ENCODE data around the gene RPS19. TPM values are rescaled to one million over a fixed set of nuclear protein-coding genes. Genes with fewer than 3 reads are reported as not detected.

The RPS19 gene
- total RNA-seq, 1 donor from 2014 or later = 3,078 TPM

DNA sequence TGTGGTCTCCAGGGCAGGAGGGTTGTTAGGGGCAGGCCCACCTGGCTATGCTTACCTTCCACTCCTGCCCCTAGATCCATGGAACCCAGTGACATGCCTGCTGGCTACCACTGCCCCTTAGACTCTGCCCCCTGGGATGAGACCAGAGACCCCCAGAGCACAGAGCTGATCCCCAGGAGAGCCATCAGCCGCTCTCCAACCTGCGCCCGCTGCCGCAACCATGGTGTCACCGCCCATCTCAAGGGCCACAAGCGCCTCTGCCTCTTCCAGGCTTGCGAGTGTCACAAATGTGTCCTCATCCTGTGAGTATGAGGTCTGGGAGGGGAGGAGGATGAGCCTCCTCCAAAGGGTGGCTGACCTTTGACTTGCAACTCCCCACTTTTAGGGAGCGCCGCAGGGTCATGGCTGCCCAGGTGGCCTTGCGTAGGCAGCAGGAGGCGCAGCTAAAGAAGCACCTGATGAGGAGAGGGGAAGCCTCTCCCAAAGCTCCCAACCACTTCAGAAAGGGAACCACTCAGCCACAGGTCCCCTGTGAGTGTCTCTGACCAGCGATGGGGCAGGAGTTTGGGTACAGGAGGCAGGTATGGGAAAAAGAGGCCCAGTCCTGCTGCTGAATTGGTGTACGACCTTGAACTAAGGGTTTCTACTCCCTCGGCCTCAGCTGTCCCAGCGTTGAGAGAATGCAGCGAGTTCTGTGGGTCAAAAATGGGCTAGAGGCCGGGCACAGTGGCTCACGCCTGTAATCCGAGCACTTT, 12.5 kb upstream of the RPS19 start:
- H3K27ac Mint-ChIP-seq (ENCODE audit: unreplicated experiment) = no peak overlapping the region

DNA sequence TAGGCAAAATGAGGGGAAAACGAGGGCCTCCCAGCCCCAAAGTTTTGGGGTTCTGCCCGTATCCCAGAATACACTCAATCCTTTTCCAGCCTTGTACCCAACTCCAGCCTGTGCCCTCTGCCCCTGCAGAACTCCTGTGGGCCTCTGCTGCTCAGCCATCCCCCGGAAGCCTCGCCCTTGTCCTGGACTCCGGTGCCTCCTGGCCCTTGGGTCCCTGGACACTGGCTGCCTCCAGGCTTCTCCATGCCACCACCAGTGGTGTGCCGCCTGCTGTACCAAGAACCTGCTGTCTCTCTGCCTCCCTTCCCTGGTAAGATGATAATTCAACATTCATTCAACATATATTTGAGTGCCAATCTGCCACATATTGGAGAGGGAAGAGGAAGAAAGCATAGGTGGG, 11.4 kb upstream of the RPS19 start:
- Histone ChIP-seq H3K9me3 (ENCODE audit: insufficient read depth, low read depth, low read length) (no peaks in the 10 kb centered on the region), H3K4me2 (ENCODE audit: low read length) (no peak overlapping the region), H3K4me1 (ENCODE audit: insufficient read depth, low read length) (no peaks in the 10 kb centered on the region), H3K36me3 (ENCODE audit: insufficient read depth, low read length) (no peaks in the 10 kb centered on the region), H2AFZ (ENCODE audit: low read depth, low read length) (no peak overlapping the region), H3K9ac (ENCODE audit: low read length) (no peak overlapping the region), H3K27me3 (ENCODE audit: insufficient read depth, low read length) (peaks cover 20% of the 10 kb centered on the region), H4K20me1 (ENCODE audit: insufficient read depth, low read length) (no peaks in the 10 kb centered on the region), H3K79me2 (ENCODE audit: insufficient read depth, low read length) (no peaks in the 10 kb centered on the region), H3K4me3 (ENCODE audit: insufficient read depth, low read depth, low read length) (no peak overlapping the region), H3K27ac (ENCODE audit: low read depth, low read length) (no peak overlapping the region)
- no peaks in the 10 kb centered on the region for H3K4me1 Mint-ChIP-seq (ENCODE audit: low read depth, unreplicated experiment)
- no peak for TF ChIP-seq EZH2 (IDR thresholded peaks at IDR 0.05; ENCODE audit: insufficient read depth, low read length)
- TF ChIP-seq, protein P1, sequence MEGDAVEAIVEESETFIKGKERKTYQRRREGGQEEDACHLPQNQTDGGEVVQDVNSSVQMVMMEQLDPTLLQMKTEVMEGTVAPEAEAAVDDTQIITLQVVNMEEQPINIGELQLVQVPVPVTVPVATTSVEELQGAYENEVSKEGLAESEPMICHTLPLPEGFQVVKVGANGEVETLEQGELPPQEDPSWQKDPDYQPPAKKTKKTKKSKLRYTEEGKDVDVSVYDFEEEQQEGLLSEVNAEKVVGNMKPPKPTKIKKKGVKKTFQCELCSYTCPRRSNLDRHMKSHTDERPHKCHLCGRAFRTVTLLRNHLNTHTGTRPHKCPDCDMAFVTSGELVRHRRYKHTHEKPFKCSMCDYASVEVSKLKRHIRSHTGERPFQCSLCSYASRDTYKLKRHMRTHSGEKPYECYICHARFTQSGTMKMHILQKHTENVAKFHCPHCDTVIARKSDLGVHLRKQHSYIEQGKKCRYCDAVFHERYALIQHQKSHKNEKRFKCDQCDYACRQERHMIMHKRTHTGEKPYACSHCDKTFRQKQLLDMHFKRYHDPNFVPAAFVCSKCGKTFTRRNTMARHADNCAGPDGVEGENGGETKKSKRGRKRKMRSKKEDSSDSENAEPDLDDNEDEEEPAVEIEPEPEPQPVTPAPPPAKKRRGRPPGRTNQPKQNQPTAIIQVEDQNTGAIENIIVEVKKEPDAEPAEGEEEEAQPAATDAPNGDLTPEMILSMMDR (IDR thresholded peaks at IDR 0.05; ENCODE audit: insufficient read depth, low read depth, low read length) = no peak
- no peak for DNase-seq (ENCODE audit: low read depth)
- no peaks in the 10 kb centered on the region for H3K36me3 Mint-ChIP-seq (ENCODE audit: low read depth, unreplicated experiment)
- no peak overlapping the region for H3K4me3 Mint-ChIP-seq (ENCODE audit: unreplicated experiment)
- H3K27me3 Mint-ChIP-seq (ENCODE audit: low read depth, unreplicated experiment) = peaks cover 46% of the 10 kb centered on the region
- no peak for FAIRE-seq
- H3K27ac Mint-ChIP-seq (ENCODE audit: unreplicated experiment) = no peak overlapping the region
- no peaks in the 10 kb centered on the region for H3K9me3 Mint-ChIP-seq (ENCODE audit: unreplicated experiment)

More for the DNA sequence above, 12.5 kb upstream of the RPS19 start:
- Mint-ChIP-seq H3K4me1 (ENCODE audit: low read depth, unreplicated experiment) (no peaks in the 10 kb centered on the region), H3K27me3 (ENCODE audit: low read depth, unreplicated experiment) (peaks cover 37% of the 10 kb centered on the region), H3K36me3 (ENCODE audit: low read depth, unreplicated experiment) (no peaks in the 10 kb centered on the region), H3K4me3 (ENCODE audit: unreplicated experiment) (no peak overlapping the region), H3K9me3 (ENCODE audit: unreplicated experiment) (peaks cover 2% of the 10 kb centered on the region)
- Histone ChIP-seq H3K27me3 (ENCODE audit: insufficient read depth, low read length) (peaks cover 11% of the 10 kb centered on the region), H2AFZ (ENCODE audit: low read depth, low read length) (no peak overlapping the region), H3K27ac (ENCODE audit: low read depth, low read length) (no peak overlapping the region), H3K4me2 (ENCODE audit: low read length) (no peak overlapping the region), H3K9ac (ENCODE audit: low read length) (no peak overlapping the region), H3K36me3 (ENCODE audit: insufficient read depth, low read length) (no peaks in the 10 kb centered on the region), H3K79me2 (ENCODE audit: insufficient read depth, low read length) (no peaks in the 10 kb centered on the region), H3K4me3 (ENCODE audit: insufficient read depth, low read depth, low read length) (no peak overlapping the region), H4K20me1 (ENCODE audit: insufficient read depth, low read length) (no peaks in the 10 kb centered on the region), H3K4me1 (ENCODE audit: insufficient read depth, low read length) (no peaks in the 10 kb centered on the region), H3K9me3 (ENCODE audit: insufficient read depth, low read depth, low read length) (no peaks in the 10 kb centered on the region)
- DNase-seq (ENCODE audit: low read depth) (no peak), FAIRE-seq (no peak)
- TF ChIP-seq, protein P1 (IDR thresholded peaks at IDR 0.05; ENCODE audit: insufficient read depth, low read depth, low read length) = no peak
- TF ChIP-seq EZH2 (IDR thresholded peaks at IDR 0.05; ENCODE audit: insufficient read depth, low read length) = no peak

DNA sequence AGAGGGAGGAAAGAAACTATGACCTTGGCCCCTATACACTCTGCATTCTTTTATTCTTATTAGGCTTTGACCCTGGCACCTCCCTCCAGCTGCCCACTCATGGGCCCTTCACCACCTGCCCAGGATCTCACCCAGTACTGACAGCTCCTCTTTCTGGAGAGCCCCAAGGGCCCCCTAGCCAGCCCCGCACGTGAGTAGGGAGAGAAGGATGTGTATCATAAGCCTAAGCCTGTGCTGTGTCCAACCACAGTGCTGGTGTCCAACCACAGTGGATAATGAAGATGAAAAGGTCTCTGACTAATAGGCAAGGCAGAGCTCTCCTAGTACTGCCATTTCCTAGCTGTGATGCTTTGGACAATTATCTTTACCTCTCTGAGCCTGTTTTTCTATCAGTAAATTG, 11.0 kb upstream of the RPS19 start:
- Histone ChIP-seq H3K27ac (ENCODE audit: low read depth, low read length) (no peak overlapping the region), H3K79me2 (ENCODE audit: insufficient read depth, low read length) (no peaks in the 10 kb centered on the region), H3K9me3 (ENCODE audit: insufficient read depth, low read depth, low read length) (no peaks in the 10 kb centered on the region), H4K20me1 (ENCODE audit: insufficient read depth, low read length) (no peaks in the 10 kb centered on the region), H3K27me3 (ENCODE audit: insufficient read depth, low read length) (peaks cover 24% of the 10 kb centered on the region), H3K4me3 (ENCODE audit: insufficient read depth, low read depth, low read length) (no peak overlapping the region), H3K9ac (ENCODE audit: low read length) (no peak overlapping the region), H3K4me1 (ENCODE audit: insufficient read depth, low read length) (no peaks in the 10 kb centered on the region), H3K36me3 (ENCODE audit: insufficient read depth, low read length) (no peaks in the 10 kb centered on the region), H2AFZ (ENCODE audit: low read depth, low read length) (no peak overlapping the region), H3K4me2 (ENCODE audit: low read length) (no peak overlapping the region)
- Mint-ChIP-seq H3K4me1 (ENCODE audit: low read depth, unreplicated experiment) (no peaks in the 10 kb centered on the region), H3K36me3 (ENCODE audit: low read depth, unreplicated experiment) (no peaks in the 10 kb centered on the region), H3K4me3 (ENCODE audit: unreplicated experiment) (no peak overlapping the region), H3K27ac (ENCODE audit: unreplicated experiment) (no peak overlapping the region), H3K27me3 (ENCODE audit: low read depth, unreplicated experiment) (peaks cover 42% of the 10 kb centered on the region), H3K9me3 (ENCODE audit: unreplicated experiment) (no peaks in the 10 kb centered on the region)
- no peak for FAIRE-seq
- TF ChIP-seq, protein P1 (IDR thresholded peaks at IDR 0.05; ENCODE audit: insufficient read depth, low read depth, low read length) = no peak
- TF ChIP-seq EZH2 (IDR thresholded peaks at IDR 0.05; ENCODE audit: insufficient read depth, low read length) = no peak
- no peak for DNase-seq (ENCODE audit: low read depth)

Data from astrocyte (in vitro differentiated cells and primary cell).